ENCODE data around the gene CLCN4. TPM values are rescaled to one million over a fixed set of nuclear protein-coding genes. Genes with fewer than 3 reads are reported as not detected.

CLCN4 gene
- total and polyA plus RNA-seq, 2 of the 8 experiments (the other 6 are each of a cell fraction or from before 2014, with no cell fraction given) = 3.3 to 11.2 TPM

GRCh38 chrX:10233173-10233572, 76.4 kb downstream of the CLCN4 start (continued):
- no peak for TF ChIP-seq SP1 (IDR thresholded peaks at IDR 0.05; ENCODE audit: low read depth, low read length)
- TF ChIP-seq SP4 (IDR thresholded peaks at IDR 0.05; ENCODE audit: low read length) = no peak
- no peak for TF ChIP-seq HDAC6 (IDR thresholded peaks at IDR 0.05; ENCODE audit: low read depth, low read length)
- no peak for TF ChIP-seq USF2 (IDR thresholded peaks at IDR 0.05; ENCODE audit: low read length)
- no peak for TF ChIP-seq SIN3A (conservative IDR thresholded peaks at IDR 0.05 in 1 of 2, IDR thresholded peaks at IDR 0.05 in 1 of 2; ENCODE audit: low read depth in 1 of 2, low read length in 2 of 2)
